ENCODE data around the gene ZNF837.
"Not testable (repeated sequence)": the region's sequence is repeated elsewhere in the genome, so short reads cannot be mapped to it uniquely, and the experiment has no call there.

ZNF837 gene

GRCh38 chr19:58408152-58409009 is 27.6 kb upstream of the ZNF837 start, which contains the start of gene ZNF584:
Gene ZNF584 (plus strand): TSS chr19:58408649. CDS start chr19:58409148, 499 bp downstream.
- peak within 1 kb of the TSS; percentile 67 for H3K9ac ChIP-seq (ENCODE audit: low read length)
- no peaks in the 10 kb centered on the region for H3K9me2 ChIP-seq (replicated peaks; ENCODE audit: insufficient read depth, low read length)
- peak within 1 kb of the TSS; percentile 97 for H3K4me2 ChIP-seq (ENCODE audit: low read depth, low read length)
- no peaks in the 10 kb centered on the region for H3K36me3 ChIP-seq (replicated peaks; ENCODE audit: insufficient read depth, low read length)
- 0 out of 2 replicates have a peak, but pooled peaks cover 6% of the 10 kb centered on the region for H3K4me1 ChIP-seq (ENCODE audit: low read length)
- no peaks in the 10 kb centered on the region for H3K9me3 ChIP-seq (replicated peaks; ENCODE audit: insufficient read depth, low read length)
- peak within 1 kb of the TSS; percentile 95 for H3K4me3 ChIP-seq (ENCODE audit: low read length)
- H3F3A ChIP-seq (ENCODE audit: insufficient read depth, low read length) = no peaks in the 10 kb centered on the region
- TF ChIP-seq CTCF (IDR thresholded peaks at IDR 0.05; ENCODE audit: low read length) (peak; percentile 37), EZH2phosphoT487 (IDR thresholded peaks at IDR 0.05; ENCODE audit: low read length) (no peak), EZH2 (optimal IDR thresholded peaks at IDR 0.05; ENCODE audit: low read depth, low read length) (no peak)
- no peaks in the 10 kb centered on the region for H4K20me1 ChIP-seq (ENCODE audit: insufficient read depth, low read length)
- no peaks in the 10 kb centered on the region for H3K27me3 ChIP-seq (replicated peaks; ENCODE audit: insufficient read depth, low read length)
- no peak within 1 kb of the TSS for H3K27ac ChIP-seq (ENCODE audit: low read length)
- H3K79me2 ChIP-seq (ENCODE audit: low read length) = no peaks in the 10 kb centered on the region
- DNase-seq = peak; percentile 93
- peak within 1 kb of the TSS; percentile 97 for H2AFZ ChIP-seq (ENCODE audit: low read length)

GRCh38 chr19:58407658-58408151 is 26.9 kb upstream of the ZNF837 start:
- Histone ChIP-seq H3K9me2 (replicated peaks; ENCODE audit: insufficient read depth, low read length) (no peaks in the 10 kb centered on the region), H3K79me2 (ENCODE audit: low read length) (no peaks in the 10 kb centered on the region), H3K4me3 (ENCODE audit: low read length) (peak overlapping the region; percentile 95), H3K9me3 (replicated peaks; ENCODE audit: insufficient read depth, low read length) (no peaks in the 10 kb centered on the region), H3K27me3 (replicated peaks; ENCODE audit: insufficient read depth, low read length) (no peaks in the 10 kb centered on the region), H3K36me3 (replicated peaks; ENCODE audit: insufficient read depth, low read length) (no peaks in the 10 kb centered on the region), H3K4me2 (ENCODE audit: low read depth, low read length) (peak overlapping the region; percentile 97), H2AFZ (ENCODE audit: low read length) (peak overlapping the region; percentile 97), H3K27ac (ENCODE audit: low read length) (no peak overlapping the region), H3K4me1 (ENCODE audit: low read length) (0 out of 2 replicates have a peak, but pooled peaks cover 6% of the 10 kb centered on the region), H3K9ac (ENCODE audit: low read length) (peak overlapping the region; percentile 67), H4K20me1 (ENCODE audit: insufficient read depth, low read length) (no peaks in the 10 kb centered on the region), H3F3A (ENCODE audit: insufficient read depth, low read length) (no peaks in the 10 kb centered on the region)
- TF ChIP-seq EZH2 (optimal IDR thresholded peaks at IDR 0.05; ENCODE audit: low read depth, low read length) (no peak), CTCF (IDR thresholded peaks at IDR 0.05; ENCODE audit: low read length) (no peak), EZH2phosphoT487 (IDR thresholded peaks at IDR 0.05; ENCODE audit: low read length) (no peak)
- DNase-seq = no peak

- Histone ChIP-seq H3K4me2 (ENCODE audit: low read depth, low read length) (peak overlapping the region; percentile 97; the same call in 1 of the 2 replicates), H3K27me3 (replicated peaks; ENCODE audit: insufficient read depth, low read length) (peaks cover 4% of the 10 kb centered on the region; the same call in 1 of the 2 replicates), H3K4me1 (ENCODE audit: low read length) (0 out of 2 replicates have a peak, but pooled peaks cover 6% of the 10 kb centered on the region), H2AFZ (ENCODE audit: low read length) (no peak overlapping the region), H3K4me3 (ENCODE audit: low read length) (no peak overlapping the region), H3K9ac (ENCODE audit: low read length) (no peak overlapping the region), H3K9me2 (replicated peaks; ENCODE audit: insufficient read depth, low read length) (no peaks in the 10 kb centered on the region), H3K79me2 (ENCODE audit: low read length) (no peaks in the 10 kb centered on the region), H3K9me3 (replicated peaks; ENCODE audit: insufficient read depth, low read length) (no peaks in the 10 kb centered on the region), H3K27ac (ENCODE audit: low read length) (no peak overlapping the region), H4K20me1 (ENCODE audit: insufficient read depth, low read length) (no peaks in the 10 kb centered on the region), H3K36me3 (replicated peaks; ENCODE audit: insufficient read depth, low read length) (no peaks in the 10 kb centered on the region), H3F3A (ENCODE audit: insufficient read depth, low read length) (no peaks in the 10 kb centered on the region)
- no peak for DNase-seq
- no peak for TF ChIP-seq EZH2phosphoT487 (IDR thresholded peaks at IDR 0.05; ENCODE audit: low read length)
- no peak for TF ChIP-seq CTCF (IDR thresholded peaks at IDR 0.05; ENCODE audit: low read length)
- TF ChIP-seq EZH2 (optimal IDR thresholded peaks at IDR 0.05; ENCODE audit: low read depth, low read length) = no peak
Measured at GRCh38 chr19:58406818-58407657, 26.2 kb upstream of the ZNF837 start.

- not testable (repeated sequence) for H3K9me2 ChIP-seq (replicated peaks; ENCODE audit: insufficient read depth, low read length); H3K27ac ChIP-seq (ENCODE audit: low read length); H3K27me3 ChIP-seq (replicated peaks; ENCODE audit: insufficient read depth, low read length); DNase-seq; H3K9ac ChIP-seq (ENCODE audit: low read length); H4K20me1 ChIP-seq (ENCODE audit: insufficient read depth, low read length); H3K4me2 ChIP-seq (ENCODE audit: low read depth, low read length); H2AFZ ChIP-seq (ENCODE audit: low read length); H3F3A ChIP-seq (ENCODE audit: insufficient read depth, low read length); H3K36me3 ChIP-seq (replicated peaks; ENCODE audit: insufficient read depth, low read length); H3K4me3 ChIP-seq (ENCODE audit: low read length); H3K79me2 ChIP-seq (ENCODE audit: low read length); H3K4me1 ChIP-seq (ENCODE audit: low read length); H3K9me3 ChIP-seq (replicated peaks; ENCODE audit: insufficient read depth, low read length)
Measured at GRCh38 chr19:58403920-58404478, 23.2 kb upstream of the ZNF837 start.
